Brain microvascular endothelial cell (primary cell): Measurements from ENCODE around the gene MTHFS.

Source experiments
- DNase-seq: peaks from one replicate; pipeline ENCODE4 v3.0.0-alpha.2; 2020
- H3K27ac ChIP-seq: fragments of 250-450 bp; sonication (Bioruptor Pico); 2 replicates; pipeline ENCODE4 v1.5.1; 2020; ENCODE audit warnings: mild to moderate bottlenecking, moderate library complexity
- H3K27me3 ChIP-seq: fragments of 250-450 bp; sonication (Bioruptor Pico); replicated peaks from 2 replicates; pipeline ENCODE4 v1.5.1; 2020; ENCODE audit warnings: mild to moderate bottlenecking
- H3K36me3 ChIP-seq: fragments of 250-450 bp; sonication (Bioruptor Pico); replicated peaks from 2 replicates; pipeline ENCODE4 v1.5.1; 2020; ENCODE audit warnings: mild to moderate bottlenecking
- H3K4me3 ChIP-seq: 2 replicates; pipeline ENCODE4 v1.5.1; 2011; ENCODE audit warnings: low read depth, mild to moderate bottlenecking, control low read depth, low read length, moderate library complexity
- in situ Hi-C: cut with HindIII; loops from 2 replicates; pipeline ENCODE4 v1.10.0; 2017; ENCODE audit warnings: low sequenced_read_pairs, low pct_ligation_motif_present
- TF ChIP-seq, protein P1 (sequence below): IDR thresholded peaks from 2 replicates; pipeline ENCODE4 v1.5.1; 2011; ENCODE audit warnings: low read depth, mild to moderate bottlenecking, moderate library complexity, low read length, control low read depth, inconsistent platforms; ENCODE audit errors: missing control alignments

Gene MTHFS

DNA sequence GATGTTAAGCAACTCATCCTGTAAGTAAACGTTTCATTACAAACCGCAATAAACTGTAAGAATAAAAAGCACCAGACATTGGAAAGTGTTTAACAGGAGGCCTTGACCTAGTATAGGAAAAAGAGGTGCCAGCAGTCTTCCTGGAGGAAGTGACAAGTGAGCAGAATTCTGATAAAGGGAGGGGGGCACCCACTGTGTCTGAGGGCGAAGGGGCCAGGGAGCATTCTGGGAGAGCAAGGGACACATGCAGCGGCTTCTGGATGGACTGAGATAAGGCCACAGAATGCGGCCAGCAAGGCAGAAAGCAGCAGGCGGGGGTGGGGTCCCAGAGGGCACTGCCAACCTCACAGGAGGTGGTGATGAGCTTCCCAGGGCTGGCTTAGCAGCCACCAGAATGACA lies 80.2 kb downstream of the MTHFS start:
- Histone ChIP-seq H3K4me3 (no peak overlapping the region), H3K36me3 (no peaks in the 10 kb centered on the region), H3K27ac (no peak overlapping the region), H3K27me3 (no peaks in the 10 kb centered on the region)
- in situ Hi-C loops = no loop called here
- DNase-seq = no peak
- TF ChIP-seq, protein P1, sequence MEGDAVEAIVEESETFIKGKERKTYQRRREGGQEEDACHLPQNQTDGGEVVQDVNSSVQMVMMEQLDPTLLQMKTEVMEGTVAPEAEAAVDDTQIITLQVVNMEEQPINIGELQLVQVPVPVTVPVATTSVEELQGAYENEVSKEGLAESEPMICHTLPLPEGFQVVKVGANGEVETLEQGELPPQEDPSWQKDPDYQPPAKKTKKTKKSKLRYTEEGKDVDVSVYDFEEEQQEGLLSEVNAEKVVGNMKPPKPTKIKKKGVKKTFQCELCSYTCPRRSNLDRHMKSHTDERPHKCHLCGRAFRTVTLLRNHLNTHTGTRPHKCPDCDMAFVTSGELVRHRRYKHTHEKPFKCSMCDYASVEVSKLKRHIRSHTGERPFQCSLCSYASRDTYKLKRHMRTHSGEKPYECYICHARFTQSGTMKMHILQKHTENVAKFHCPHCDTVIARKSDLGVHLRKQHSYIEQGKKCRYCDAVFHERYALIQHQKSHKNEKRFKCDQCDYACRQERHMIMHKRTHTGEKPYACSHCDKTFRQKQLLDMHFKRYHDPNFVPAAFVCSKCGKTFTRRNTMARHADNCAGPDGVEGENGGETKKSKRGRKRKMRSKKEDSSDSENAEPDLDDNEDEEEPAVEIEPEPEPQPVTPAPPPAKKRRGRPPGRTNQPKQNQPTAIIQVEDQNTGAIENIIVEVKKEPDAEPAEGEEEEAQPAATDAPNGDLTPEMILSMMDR = no peak

DNA sequence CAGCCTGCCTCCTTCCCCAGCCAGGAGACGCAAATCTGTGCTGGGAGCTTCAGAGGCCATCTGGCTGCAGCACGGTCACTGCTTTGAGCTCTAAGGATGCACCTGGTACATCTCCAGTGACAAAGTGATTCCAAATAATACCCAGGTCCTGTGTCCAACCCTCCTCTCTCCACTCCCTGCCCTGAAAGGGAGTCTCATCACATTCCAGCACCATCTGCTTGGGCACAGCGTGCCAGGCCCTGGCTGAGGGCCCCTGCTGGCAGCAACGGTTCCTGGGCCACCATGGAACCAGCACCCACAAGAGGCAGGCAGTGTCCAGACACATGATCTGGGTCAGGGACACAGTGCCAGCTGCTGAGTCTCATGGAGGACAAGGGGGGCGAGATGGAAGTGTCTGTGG lies 81.3 kb downstream of the MTHFS start:
- Histone ChIP-seq H3K27me3 (no peaks in the 10 kb centered on the region), H3K4me3 (no peak overlapping the region), H3K36me3 (no peaks in the 10 kb centered on the region), H3K27ac (no peak overlapping the region)
- in situ Hi-C loops = no loop called here
- no peak for DNase-seq
- TF ChIP-seq, protein P1 = no peak

DNA sequence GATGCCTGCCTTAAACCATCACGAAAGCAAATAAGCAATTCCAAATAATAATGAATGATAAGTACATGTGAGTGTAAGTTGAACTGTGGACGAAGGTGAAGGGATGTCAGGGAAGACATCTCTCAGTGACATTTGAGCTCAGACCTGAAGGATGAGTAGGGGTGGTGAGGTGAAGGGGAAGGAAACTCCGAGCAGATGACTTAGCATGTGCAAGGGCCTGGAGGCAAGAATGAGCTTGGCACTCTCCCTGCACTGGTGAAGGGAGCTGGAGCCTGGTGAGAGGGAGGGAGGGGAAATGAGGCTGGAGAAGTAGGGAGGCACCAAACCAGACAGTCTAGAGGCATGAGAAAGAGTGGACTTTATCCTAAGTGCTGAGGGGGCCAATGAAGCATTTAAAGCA lies 84.3 kb downstream of the MTHFS start:
- no peaks in the 10 kb centered on the region for H3K27me3 ChIP-seq
- in situ Hi-C loops = no loop called here
- no peak overlapping the region for H3K27ac ChIP-seq
- no peak for DNase-seq
- TF ChIP-seq, protein P1 = no peak
- H3K36me3 ChIP-seq = no peaks in the 10 kb centered on the region
- H3K4me3 ChIP-seq = no peak overlapping the region

DNA sequence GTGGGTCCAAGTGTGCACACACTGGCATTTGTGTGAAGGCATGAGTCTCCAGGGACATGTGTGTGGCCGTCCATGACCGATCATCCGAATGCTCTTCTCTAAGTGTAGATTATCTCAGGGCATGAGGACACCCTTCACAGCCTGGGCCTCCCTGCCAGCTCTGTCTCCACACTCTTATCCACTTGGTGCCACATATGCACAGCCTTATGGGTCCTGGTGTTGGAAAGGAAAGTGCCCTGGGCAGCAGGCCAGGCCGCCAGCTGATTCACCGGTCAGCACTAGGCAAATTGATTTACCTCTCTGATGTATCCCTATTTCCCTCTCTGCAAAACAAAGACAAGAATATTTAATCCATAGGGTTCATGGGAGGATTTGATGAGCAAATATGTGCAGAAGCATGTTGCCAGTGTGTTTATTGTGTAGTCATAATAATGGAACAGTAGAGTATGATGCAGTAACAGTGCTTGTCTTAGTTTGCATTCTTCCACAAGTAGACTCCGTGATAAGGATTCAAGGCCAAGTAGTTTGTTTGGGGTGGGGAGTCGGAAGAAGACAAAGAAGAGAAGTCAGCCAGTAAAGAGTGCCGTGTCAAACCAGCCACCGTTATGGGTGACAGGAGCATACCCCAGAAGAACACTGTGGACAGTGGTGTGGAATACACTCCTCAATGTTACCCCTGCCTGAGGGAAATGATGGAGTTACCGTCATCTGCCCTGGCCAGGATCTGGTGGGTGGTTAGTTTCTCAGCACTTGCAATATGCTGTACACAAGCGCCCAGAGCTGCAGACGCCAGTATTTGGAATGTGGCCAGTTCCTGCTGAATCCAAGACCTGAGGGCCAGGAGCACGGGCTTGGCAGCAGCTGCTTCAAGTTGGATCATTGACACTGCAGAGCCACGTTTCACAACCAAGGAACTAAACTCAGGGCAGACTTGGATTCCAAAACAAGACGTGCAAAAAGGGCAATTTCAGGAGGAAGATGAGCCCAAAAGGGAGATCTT lies 85.1 kb downstream of the MTHFS start:
- DNase-seq = no peak
- no peak overlapping the region for H3K27ac ChIP-seq
- no peaks in the 10 kb centered on the region for H3K36me3 ChIP-seq
- no peak overlapping the region for H3K4me3 ChIP-seq
- TF ChIP-seq, protein P1 = no peak
- in situ Hi-C loops = no loop called here
- H3K27me3 ChIP-seq = no peaks in the 10 kb centered on the region

DNA sequence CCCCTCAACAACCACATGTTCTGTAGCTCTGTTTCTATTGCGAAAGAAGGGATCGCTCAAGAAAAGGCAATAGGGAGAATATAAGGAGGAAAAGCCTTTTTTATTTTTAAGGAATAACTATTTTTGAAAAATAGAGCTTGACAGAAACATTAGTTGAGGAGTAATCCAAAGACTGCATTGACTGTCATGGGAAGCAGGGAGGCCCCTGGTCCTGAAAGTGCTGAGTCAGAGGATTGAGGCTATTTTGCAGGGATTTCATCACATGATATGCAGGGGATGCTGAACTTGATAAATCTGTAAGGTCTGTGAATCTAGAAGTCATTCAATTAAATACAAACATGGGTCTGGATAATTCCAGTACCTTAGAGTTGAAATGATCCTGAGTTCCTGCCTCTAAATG lies 92.0 kb downstream of the MTHFS start:
- in situ Hi-C loops = no loop called here
- TF ChIP-seq, protein P1 = no peak
- DNase-seq = no peak
- H3K27ac ChIP-seq = no peak overlapping the region
- no peak overlapping the region for H3K4me3 ChIP-seq
- no peaks in the 10 kb centered on the region for H3K36me3 ChIP-seq
- H3K27me3 ChIP-seq = no peaks in the 10 kb centered on the region
